Neural cell (in vitro differentiated cells): ENCODE results near the gene RAPGEF3. TPM values are rescaled to one million over a fixed set of nuclear protein-coding genes. Genes with fewer than 3 reads are reported as not detected.

Experiments
- H2AFZ ChIP-seq: fragments of 200-600, 300-800 bp; sonication (generic), shearing (Covaris generic); 2 replicates; pipeline ENCODE4 v1.6.0; 2014; ENCODE audit warnings: low read depth, mild to moderate bottlenecking, antibody characterized with exemption, low read length, moderate library complexity
- H3F3A ChIP-seq: fragments of 200-600 bp; shearing (Covaris generic); 2 replicates; pipeline ENCODE4 v1.6.1; 2016; ENCODE audit warnings: mild to moderate bottlenecking, moderate library complexity, mixed read lengths, antibody characterized with exemption, low read length; ENCODE audit not compliant: insufficient read depth, poor library complexity, severe bottlenecking
- H3K27ac ChIP-seq: fragments of 200-600, 300-800 bp; sonication (generic), shearing (Covaris generic); 2 replicates; pipeline ENCODE4 v1.5.1; 2014; ENCODE audit warnings: mild to moderate bottlenecking, low read length, moderate library complexity
- H3K27me3 ChIP-seq: fragments of 300-800, 200-600 bp; sonication (generic), shearing (Covaris generic); 2 replicates; pipeline ENCODE4 v1.6.0; 2014; ENCODE audit warnings: mild to moderate bottlenecking, low read depth, low read length, moderate library complexity; ENCODE audit not compliant: insufficient read depth
- H3K36me3 ChIP-seq: fragments of 300-800, 200-600 bp; sonication (generic), shearing (Covaris generic); 2 replicates; pipeline ENCODE4 v1.5.1; 2014; ENCODE audit warnings: mild to moderate bottlenecking, antibody characterized with exemption, low read length, moderate library complexity; ENCODE audit not compliant: insufficient read depth
- H3K4me2 ChIP-seq: fragments of 300-800, 200-600 bp; sonication (generic), shearing (Covaris generic); 2 replicates; pipeline ENCODE4 v1.6.0; 2014; ENCODE audit warnings: mild to moderate bottlenecking, low read length
- H3K4me3 ChIP-seq: fragments of 300-800, 200-600 bp; sonication (generic), shearing (Covaris generic); 2 replicates; pipeline ENCODE4 v1.5.1; 2014; ENCODE audit warnings: mild to moderate bottlenecking, low read length, moderate library complexity
- H3K79me2 ChIP-seq: fragments of 200-600 bp; shearing (Covaris generic); replicated peaks from 2 replicates; pipeline ENCODE4 v1.6.0; 2014; ENCODE audit warnings: mild to moderate bottlenecking, low read length, moderate library complexity; ENCODE audit not compliant: insufficient read depth
- H3K9ac ChIP-seq: fragments of 300-800, 200-600 bp; sonication (generic), shearing (Covaris generic); 2 replicates; pipeline ENCODE4 v1.6.1; 2016; ENCODE audit warnings: mild to moderate bottlenecking, low read length, mixed read lengths
- H3K9me2 ChIP-seq: fragments of 200-600 bp; shearing (Covaris generic); 2 replicates; pipeline ENCODE4 v1.6.1; 2016; ENCODE audit warnings: mild to moderate bottlenecking, low read length, mixed read lengths; ENCODE audit not compliant: insufficient read depth
- H3K9me3 ChIP-seq: fragments of 200-600, 300-800 bp; sonication (generic), shearing (Covaris generic); 2 replicates; pipeline ENCODE4 v1.6.1; 2016; ENCODE audit warnings: mild to moderate bottlenecking, mixed run types, low read length, moderate library complexity, mixed read lengths
- H4K20me1 ChIP-seq: fragments of 200-600 bp; shearing (Covaris generic); 2 replicates; pipeline ENCODE4 v1.6.1; 2016; ENCODE audit warnings: mild to moderate bottlenecking, mixed run types; ENCODE audit not compliant: insufficient read depth
- EP300 ChIP-seq: fragments of 450-650 bp; conservative IDR thresholded peaks from 2 replicates; pipeline ENCODE4 v1.6.1; 2014; ENCODE audit warnings: antibody characterized with exemption, mild to moderate bottlenecking, moderate library complexity; ENCODE audit not compliant: poor library complexity, severe bottlenecking
- EZH2 ChIP-seq: fragments of 200-600, 300-800 bp; shearing (Covaris generic), sonication (generic); IDR thresholded peaks from 2 replicates; pipeline ENCODE4 v1.6.1; 2014; ENCODE audit warnings: antibody characterized with exemption, low read length, borderline replicate concordance, mild to moderate bottlenecking; ENCODE audit not compliant: insufficient read depth, poor library complexity, severe bottlenecking
- MXI1 ChIP-seq: fragments of 450-650 bp; conservative IDR thresholded peaks from 2 replicates; pipeline ENCODE4 v1.6.1; 2014; ENCODE audit warnings: antibody characterized with exemption, mild to moderate bottlenecking; ENCODE audit not compliant: poor library complexity, severe bottlenecking
- POLR2AphosphoS5 ChIP-seq: IDR thresholded peaks from 2 replicates; pipeline ENCODE4 v1.6.1; 2012
- RAD21 ChIP-seq: fragments of 450-650 bp; conservative IDR thresholded peaks from 2 replicates; pipeline ENCODE4 v1.6.1; 2014; ENCODE audit warnings: antibody characterized with exemption, mild to moderate bottlenecking, moderate library complexity
- SMC3 ChIP-seq: fragments of 450-650 bp; conservative IDR thresholded peaks from 2 replicates; pipeline ENCODE4 v1.6.1; 2014; ENCODE audit warnings: antibody characterized with exemption, mild to moderate bottlenecking, moderate library complexity; ENCODE audit not compliant: poor library complexity
- polyA plus RNA-seq: library from polyadenylated mRNA; depleted of rRNA; stranded (reverse); fragments of >200 nt; gene quantifications from 2 replicates; pipeline ENCODE4 v1.2.3, GENCODE V29; 2014
- TF ChIP-seq, protein P1 (sequence below): fragments of 450-650 bp; IDR thresholded peaks from 2 replicates; pipeline ENCODE4 v1.5.1; 2014; ENCODE audit warnings: antibody characterized with exemption, mild to moderate bottlenecking, moderate library complexity; ENCODE audit not compliant: poor library complexity, severe bottlenecking
- TF ChIP-seq, protein P2 (sequence below): IDR thresholded peaks from 2 replicates; pipeline ENCODE4 v1.6.1; 2012; ENCODE audit warnings: borderline replicate concordance

Gene RAPGEF3
- polyA plus RNA-seq, 1 donor from 2014 or later = 1.5 TPM

DNA sequence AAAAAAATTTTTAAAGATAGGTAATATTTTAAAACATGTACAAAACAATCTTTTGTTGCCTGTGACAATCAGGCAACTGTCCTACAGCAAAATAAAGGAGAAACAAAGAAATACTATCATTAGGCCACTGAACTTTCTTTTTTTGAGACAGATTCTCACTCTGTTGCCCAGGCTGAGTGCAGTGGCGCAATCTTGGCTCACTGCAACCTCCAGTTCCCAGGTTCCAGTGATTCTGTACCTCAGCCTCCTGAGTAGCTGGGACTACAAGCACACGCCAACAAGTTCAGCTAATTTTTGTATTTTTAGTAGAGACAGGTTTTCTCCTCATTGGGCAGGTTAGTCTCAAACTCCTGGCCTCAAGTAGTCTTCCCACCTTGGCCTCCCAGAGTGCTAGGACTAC lies 69.5 kb downstream of the RAPGEF3 start:
- Histone ChIP-seq H3F3A (no peaks in the 10 kb centered on the region), H3K9me3 (no peaks in the 10 kb centered on the region), H3K9me2 (no peaks in the 10 kb centered on the region), H3K4me3 (no peak overlapping the region), H2AFZ (no peak overlapping the region), H3K27ac (no peak overlapping the region), H3K4me2 (no peak overlapping the region), H3K79me2 (no peaks in the 10 kb centered on the region), H3K27me3 (no peaks in the 10 kb centered on the region), H3K9ac (no peak overlapping the region), H3K36me3 (no peaks in the 10 kb centered on the region), H4K20me1 (no peaks in the 10 kb centered on the region)
- TF ChIP-seq, protein P1, sequence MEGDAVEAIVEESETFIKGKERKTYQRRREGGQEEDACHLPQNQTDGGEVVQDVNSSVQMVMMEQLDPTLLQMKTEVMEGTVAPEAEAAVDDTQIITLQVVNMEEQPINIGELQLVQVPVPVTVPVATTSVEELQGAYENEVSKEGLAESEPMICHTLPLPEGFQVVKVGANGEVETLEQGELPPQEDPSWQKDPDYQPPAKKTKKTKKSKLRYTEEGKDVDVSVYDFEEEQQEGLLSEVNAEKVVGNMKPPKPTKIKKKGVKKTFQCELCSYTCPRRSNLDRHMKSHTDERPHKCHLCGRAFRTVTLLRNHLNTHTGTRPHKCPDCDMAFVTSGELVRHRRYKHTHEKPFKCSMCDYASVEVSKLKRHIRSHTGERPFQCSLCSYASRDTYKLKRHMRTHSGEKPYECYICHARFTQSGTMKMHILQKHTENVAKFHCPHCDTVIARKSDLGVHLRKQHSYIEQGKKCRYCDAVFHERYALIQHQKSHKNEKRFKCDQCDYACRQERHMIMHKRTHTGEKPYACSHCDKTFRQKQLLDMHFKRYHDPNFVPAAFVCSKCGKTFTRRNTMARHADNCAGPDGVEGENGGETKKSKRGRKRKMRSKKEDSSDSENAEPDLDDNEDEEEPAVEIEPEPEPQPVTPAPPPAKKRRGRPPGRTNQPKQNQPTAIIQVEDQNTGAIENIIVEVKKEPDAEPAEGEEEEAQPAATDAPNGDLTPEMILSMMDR = no peak
- no peak for TF ChIP-seq RAD21
- TF ChIP-seq EZH2 = no peak
- TF ChIP-seq SMC3 = no peak
- no peak for TF ChIP-seq EP300
- no peak for TF ChIP-seq POLR2AphosphoS5

DNA sequence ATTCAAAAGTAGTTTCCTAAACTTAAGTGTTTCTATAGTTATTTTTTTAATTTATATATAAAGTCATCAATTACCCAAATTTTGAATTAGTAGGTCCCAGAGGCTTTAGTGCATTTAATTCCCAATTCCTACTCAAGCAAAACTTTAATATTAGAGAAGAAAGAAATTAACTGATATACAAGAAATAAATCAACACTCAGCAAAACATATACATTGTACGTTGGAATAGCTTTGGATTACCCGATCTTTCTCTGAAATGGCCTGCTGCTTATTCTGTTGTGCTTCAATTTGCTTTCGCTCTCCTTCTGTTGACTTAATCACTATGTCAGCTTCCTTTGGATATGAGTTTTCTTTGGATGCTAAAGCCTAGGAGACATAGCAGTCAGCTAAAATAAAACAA lies 71.0 kb downstream of the RAPGEF3 start:
- H3F3A ChIP-seq = no peaks in the 10 kb centered on the region
- H3K4me2 ChIP-seq = no peak overlapping the region
- no peak for TF ChIP-seq MXI1
- no peaks in the 10 kb centered on the region for H3K36me3 ChIP-seq
- no peak overlapping the region for H3K4me3 ChIP-seq
- no peak overlapping the region for H3K27ac ChIP-seq
- no peaks in the 10 kb centered on the region for H4K20me1 ChIP-seq
- H2AFZ ChIP-seq = no peak overlapping the region
- H3K9me3 ChIP-seq = no peaks in the 10 kb centered on the region
- H3K9me2 ChIP-seq = no peaks in the 10 kb centered on the region
- no peak overlapping the region for H3K9ac ChIP-seq
- no peaks in the 10 kb centered on the region for H3K27me3 ChIP-seq
- H3K79me2 ChIP-seq = no peaks in the 10 kb centered on the region

DNA sequence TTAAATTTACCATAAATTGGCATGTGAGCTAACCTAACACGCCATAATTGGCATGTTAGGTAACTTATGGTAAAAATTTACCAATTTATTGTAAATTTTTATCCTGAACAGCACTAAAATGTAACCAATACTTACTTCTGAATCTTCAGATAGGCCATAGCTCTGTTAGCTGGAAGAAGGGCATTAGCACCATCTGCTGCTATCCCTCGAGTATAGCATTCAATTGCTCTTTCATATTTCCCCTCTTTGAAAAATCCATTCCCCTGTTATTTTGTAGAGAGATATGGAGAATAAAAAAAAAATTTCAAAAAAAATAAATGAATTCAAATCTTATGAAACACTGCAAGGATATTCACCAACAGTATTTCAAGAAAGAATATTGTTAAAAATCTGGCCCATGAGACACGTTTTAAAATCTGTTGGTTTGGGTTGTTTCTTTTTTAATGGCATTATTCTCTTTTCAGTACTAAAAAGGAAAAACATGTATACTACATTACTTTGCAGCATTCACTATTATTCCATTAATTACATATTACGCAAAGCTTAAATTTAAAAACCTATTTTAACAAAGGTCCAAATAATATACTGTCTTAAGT lies 71.9 kb downstream of the RAPGEF3 start:
- H3K9me3 ChIP-seq = no peaks in the 10 kb centered on the region
- H3K9me2 ChIP-seq = no peaks in the 10 kb centered on the region
- no peak overlapping the region for H3K4me3 ChIP-seq
- TF ChIP-seq EZH2 (no peak), RAD21 (peak; percentile 94), SMC3 (peak; percentile 95)
- TF ChIP-seq, protein P1 = peak; percentile 87
- TF ChIP-seq, protein P2, sequence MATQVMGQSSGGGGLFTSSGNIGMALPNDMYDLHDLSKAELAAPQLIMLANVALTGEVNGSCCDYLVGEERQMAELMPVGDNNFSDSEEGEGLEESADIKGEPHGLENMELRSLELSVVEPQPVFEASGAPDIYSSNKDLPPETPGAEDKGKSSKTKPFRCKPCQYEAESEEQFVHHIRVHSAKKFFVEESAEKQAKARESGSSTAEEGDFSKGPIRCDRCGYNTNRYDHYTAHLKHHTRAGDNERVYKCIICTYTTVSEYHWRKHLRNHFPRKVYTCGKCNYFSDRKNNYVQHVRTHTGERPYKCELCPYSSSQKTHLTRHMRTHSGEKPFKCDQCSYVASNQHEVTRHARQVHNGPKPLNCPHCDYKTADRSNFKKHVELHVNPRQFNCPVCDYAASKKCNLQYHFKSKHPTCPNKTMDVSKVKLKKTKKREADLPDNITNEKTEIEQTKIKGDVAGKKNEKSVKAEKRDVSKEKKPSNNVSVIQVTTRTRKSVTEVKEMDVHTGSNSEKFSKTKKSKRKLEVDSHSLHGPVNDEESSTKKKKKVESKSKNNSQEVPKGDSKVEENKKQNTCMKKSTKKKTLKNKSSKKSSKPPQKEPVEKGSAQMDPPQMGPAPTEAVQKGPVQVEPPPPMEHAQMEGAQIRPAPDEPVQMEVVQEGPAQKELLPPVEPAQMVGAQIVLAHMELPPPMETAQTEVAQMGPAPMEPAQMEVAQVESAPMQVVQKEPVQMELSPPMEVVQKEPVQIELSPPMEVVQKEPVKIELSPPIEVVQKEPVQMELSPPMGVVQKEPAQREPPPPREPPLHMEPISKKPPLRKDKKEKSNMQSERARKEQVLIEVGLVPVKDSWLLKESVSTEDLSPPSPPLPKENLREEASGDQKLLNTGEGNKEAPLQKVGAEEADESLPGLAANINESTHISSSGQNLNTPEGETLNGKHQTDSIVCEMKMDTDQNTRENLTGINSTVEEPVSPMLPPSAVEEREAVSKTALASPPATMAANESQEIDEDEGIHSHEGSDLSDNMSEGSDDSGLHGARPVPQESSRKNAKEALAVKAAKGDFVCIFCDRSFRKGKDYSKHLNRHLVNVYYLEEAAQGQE = no peak
- no peaks in the 10 kb centered on the region for H4K20me1 ChIP-seq
- H3K4me2 ChIP-seq = no peak overlapping the region
- no peaks in the 10 kb centered on the region for H3K36me3 ChIP-seq
- H3F3A ChIP-seq = no peaks in the 10 kb centered on the region
- H2AFZ ChIP-seq = no peak overlapping the region
- no peak overlapping the region for H3K27ac ChIP-seq
- H3K9ac ChIP-seq = no peak overlapping the region
- no peaks in the 10 kb centered on the region for H3K27me3 ChIP-seq
- no peaks in the 10 kb centered on the region for H3K79me2 ChIP-seq
